Esophagus squamous epithelium (tissue), 5 donors: ENCODE measurements around the gene ATAD3A. TPM values are rescaled to one million over a fixed set of nuclear protein-coding genes. Genes with fewer than 3 reads are reported as not detected.
"Not testable (repeated sequence)": the region's sequence is repeated elsewhere in the genome, so short reads cannot be mapped to it uniquely, and the experiment has no call there.

ENCODE experiments used
- DNase-seq: peaks from one replicate; lab custom pipeline; 2025; lab: John Stamatoyannopoulos, UW
- H3K27ac ChIP-seq, 4 donors: fragments of 200-600 bp; sonication (generic); one replicate each; pipeline ENCODE4 v1.5.1; 2016 to 2019; ENCODE audit warnings: mild to moderate bottlenecking in 1 of 4
- H3K27me3 ChIP-seq, 4 donors: fragments of 200-600 bp; sonication (generic); 1 replicate in 3 of 4; 2 replicates in 1 of 4; pipeline versions ENCODE4 v1.5.1 to v1.6.0; 2017 to 2021; ENCODE audit warnings: antibody characterized with exemption in 1 of 4
- H3K36me3 ChIP-seq, 3 donors: fragments of 200-600 bp; sonication (generic); one replicate each; pipeline ENCODE4 v1.5.1; 2016 to 2019
- H3K4me1 ChIP-seq, 3 donors: fragments of 200-600 bp; sonication (generic); one replicate each; pipeline ENCODE4 v1.5.1; 2017 to 2019
- H3K4me3 ChIP-seq, 4 donors: fragments of 200-600 bp; sonication (generic); 1 replicate in 3 of 4; 2 replicates in 1 of 4; pipeline ENCODE4 v1.5.1; 2016 to 2019; ENCODE audit warnings: mild to moderate bottlenecking in 2 of 4, moderate library complexity in 1 of 4
- H3K9me3 ChIP-seq, 3 donors: fragments of 200-600 bp; sonication (generic); one replicate each; pipeline ENCODE4 v1.5.1; 2016 to 2019
- POLR2A ChIP-seq, 4 donors: fragments of 450-650 bp; IDR thresholded peaks; one replicate each; pipeline ENCODE4 v1.6.1; 2017; ENCODE audit warnings: antibody characterized with exemption in 4 of 4, mild to moderate bottlenecking in 4 of 4, moderate library complexity in 3 of 4
- WGBS, 2 donors: methylation state at CpG; one replicate each; pipeline ENCODE4 v1.1.5; 2018; 5-methylcytosine and 5-hydroxymethylcytosine counted together
- intact Hi-C: fragments of 100-400 bp; cut with DNase I; formaldehyde crosslinking; loops from one replicate; pipeline ENCODE4 v1.15.0; 2022
- total RNA-seq, 4 donors: library from RNA; depleted of rRNA; stranded (reverse); fragments of >200 nt; gene quantifications; one replicate each; pipeline ENCODE4 v1.1.0, GENCODE V29; 2016
- TF ChIP-seq, protein P1 (sequence below), 6 experiments: fragments of 450-650 bp in 4 of 6; fragments of 200-600 bp in 2 of 6; sonication (generic) in 2 of 6; IDR thresholded peaks; one replicate each; pipeline ENCODE4 v1.5.1; 2016 to 2019; ENCODE audit warnings: antibody characterized with exemption in 6 of 6, mild to moderate bottlenecking in 4 of 6, moderate library complexity in 4 of 6
- donor health status: DM: yes; HTN: yes; CAD: no.

ATAD3A gene
- total RNA-seq, 4 donors from 2014 or later, result 27.0 to 53.8 (median 32.6) TPM

DNA sequence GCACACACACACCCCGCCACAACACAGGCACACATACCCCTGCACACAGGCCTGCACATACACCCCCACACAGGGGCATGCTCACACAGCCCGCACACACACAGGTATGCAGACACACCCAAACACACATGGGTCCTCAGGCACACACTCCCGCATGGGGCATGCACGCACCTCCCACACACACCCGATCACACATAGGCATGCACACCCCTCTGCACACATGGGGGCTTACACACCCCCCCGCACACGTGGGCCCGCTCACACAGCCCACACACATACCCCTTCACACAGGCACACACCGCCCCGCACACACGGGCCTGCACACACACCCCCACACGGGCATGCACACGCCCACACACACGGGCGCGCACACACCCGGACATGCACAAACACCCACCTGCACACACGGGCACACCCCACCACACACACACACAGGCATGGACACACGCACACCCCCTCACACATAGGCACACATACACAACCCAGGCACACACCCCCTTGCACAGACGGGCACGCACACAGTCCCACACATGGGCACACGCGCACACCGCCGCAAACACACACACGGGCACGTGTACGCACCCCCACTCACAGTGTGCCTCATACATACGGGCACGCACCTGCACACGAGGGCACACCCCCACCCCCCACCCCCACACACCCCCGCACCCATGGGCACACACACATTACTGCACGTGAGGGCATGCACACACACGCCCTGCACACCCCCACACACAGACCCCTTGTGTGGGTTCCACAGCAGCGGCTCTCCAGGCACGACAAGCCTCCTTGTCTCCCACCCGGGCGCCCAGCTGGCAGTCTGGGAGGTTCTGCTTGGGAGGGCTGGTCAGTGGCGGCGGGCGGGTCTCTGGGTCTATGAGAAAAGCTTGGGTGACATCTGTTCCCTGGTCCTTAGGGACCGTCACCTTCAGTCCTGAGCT is 32.1 kb upstream of the ATAD3A start:
- H3K27me3 ChIP-seq, result no peaks in the 10 kb centered on the region
- no peak overlapping the region for H3K4me3 ChIP-seq
- H3K27ac ChIP-seq, result no peak overlapping the region
- no peak for DNase-seq
- no peaks in the 10 kb centered on the region for H3K4me1 ChIP-seq
- intact Hi-C loops, result no loop called here
- TF ChIP-seq, protein P1, sequence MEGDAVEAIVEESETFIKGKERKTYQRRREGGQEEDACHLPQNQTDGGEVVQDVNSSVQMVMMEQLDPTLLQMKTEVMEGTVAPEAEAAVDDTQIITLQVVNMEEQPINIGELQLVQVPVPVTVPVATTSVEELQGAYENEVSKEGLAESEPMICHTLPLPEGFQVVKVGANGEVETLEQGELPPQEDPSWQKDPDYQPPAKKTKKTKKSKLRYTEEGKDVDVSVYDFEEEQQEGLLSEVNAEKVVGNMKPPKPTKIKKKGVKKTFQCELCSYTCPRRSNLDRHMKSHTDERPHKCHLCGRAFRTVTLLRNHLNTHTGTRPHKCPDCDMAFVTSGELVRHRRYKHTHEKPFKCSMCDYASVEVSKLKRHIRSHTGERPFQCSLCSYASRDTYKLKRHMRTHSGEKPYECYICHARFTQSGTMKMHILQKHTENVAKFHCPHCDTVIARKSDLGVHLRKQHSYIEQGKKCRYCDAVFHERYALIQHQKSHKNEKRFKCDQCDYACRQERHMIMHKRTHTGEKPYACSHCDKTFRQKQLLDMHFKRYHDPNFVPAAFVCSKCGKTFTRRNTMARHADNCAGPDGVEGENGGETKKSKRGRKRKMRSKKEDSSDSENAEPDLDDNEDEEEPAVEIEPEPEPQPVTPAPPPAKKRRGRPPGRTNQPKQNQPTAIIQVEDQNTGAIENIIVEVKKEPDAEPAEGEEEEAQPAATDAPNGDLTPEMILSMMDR (IDR thresholded peaks at IDR 0.05), result no peak
- TF ChIP-seq POLR2A (IDR thresholded peaks at IDR 0.05), result no peak
- WGBS, 2 donors, result 86 to 88% methylated on average over 21 to 29 of the region's 42 CpGs
- no peaks in the 10 kb centered on the region for H3K9me3 ChIP-seq
- H3K36me3 ChIP-seq, result peaks cover 19 to 77% (median 49%) of the 10 kb centered on the region in 3 donors

DNA sequence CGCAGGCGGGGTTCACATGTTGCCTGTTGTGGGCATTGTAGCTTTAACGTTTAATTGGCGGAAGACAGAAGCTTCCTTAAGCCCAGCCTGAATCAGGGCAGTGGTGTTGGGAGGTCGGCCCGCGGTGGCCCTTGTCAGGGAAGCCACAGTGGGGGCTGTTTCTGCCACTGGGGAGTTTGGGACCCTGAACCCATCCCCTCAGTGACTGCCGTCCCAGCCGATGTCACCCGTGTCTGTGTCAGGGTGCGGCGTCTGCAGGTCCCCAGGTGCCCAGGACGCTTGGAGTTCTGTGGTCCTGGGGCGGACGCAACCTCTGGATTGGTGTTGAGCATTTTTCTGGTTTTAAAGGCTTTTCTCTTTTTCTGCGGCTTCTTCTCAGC is 31.5 kb upstream of the ATAD3A start:
- WGBS, 2 donors, result 90 to 94% methylated on average over 6 of the region's 16 CpGs
- DNase-seq, H3K27ac ChIP-seq, H3K27me3 ChIP-seq, intact Hi-C loops, H3K4me3 ChIP-seq, H3K9me3 ChIP-seq, H3K4me1 ChIP-seq: not testable (repeated sequence)
- peaks cover 19 to 83% (median 49%) of the 10 kb centered on the region in 3 donors for H3K36me3 ChIP-seq

DNA sequence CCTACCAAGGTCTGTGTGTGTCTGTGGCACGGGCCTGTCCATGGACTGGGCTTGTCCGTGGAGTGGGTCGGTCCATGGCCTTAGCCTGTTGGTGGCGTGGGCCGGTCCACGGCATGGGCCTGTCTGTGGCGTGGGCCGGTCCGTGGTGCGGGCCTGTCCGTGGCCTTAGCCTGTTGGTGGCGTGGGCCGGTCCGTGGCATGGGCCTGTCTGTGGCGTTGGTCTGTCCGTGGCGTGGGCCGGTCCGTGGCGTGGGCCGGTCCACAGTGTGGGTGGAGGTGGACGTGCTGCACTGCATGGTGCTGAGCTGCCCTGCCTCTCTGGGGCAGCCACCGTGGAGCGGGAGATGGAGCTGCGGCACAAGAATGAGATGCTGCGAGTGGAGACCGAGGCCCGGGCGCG is 30.2 kb upstream of the ATAD3A start:
- H3K4me1 ChIP-seq, intact Hi-C loops, H3K4me3 ChIP-seq, H3K27me3 ChIP-seq, DNase-seq, H3K27ac ChIP-seq, H3K9me3 ChIP-seq: not testable (repeated sequence)
- 82% methylated on average over 2 of the region's 30 CpGs; no CpG with 5 or more reads in 1 of the 2 donors for WGBS, 2 donors
- peaks cover 19 to 92% (median 55%) of the 10 kb centered on the region in 3 donors for H3K36me3 ChIP-seq

- intact Hi-C loops, result no loop called here
- Histone ChIP-seq H3K36me3 (peaks cover 17 to 92% (median 58%) of the 10 kb centered on the region in 3 donors), H3K27ac (no peak overlapping the region), H3K4me1 (no peaks in the 10 kb centered on the region), H3K27me3 (no peaks in the 10 kb centered on the region), H3K4me3 (no peak overlapping the region), H3K9me3 (no peaks in the 10 kb centered on the region)
- WGBS, 2 donors, result 88 to 94% methylated on average over 11 to 14 of the region's 14 CpGs
- no peak for DNase-seq
- TF ChIP-seq, protein P1 (IDR thresholded peaks at IDR 0.05), result no peak
- no peak for TF ChIP-seq POLR2A (IDR thresholded peaks at IDR 0.05)
Observed at GRCh38 chr1:1482856-1483255, 29.1 kb upstream of the ATAD3A start.

- DNase-seq, result no peak
- no peaks in the 10 kb centered on the region for H3K9me3 ChIP-seq
- no peaks in the 10 kb centered on the region for H3K27me3 ChIP-seq
- intact Hi-C loops, result no loop called here
- no peak overlapping the region for H3K4me3 ChIP-seq
- WGBS, 2 donors, result 87 to 94% methylated on average over 4 to 9 of the region's 16 CpGs
- H3K4me1 ChIP-seq, result no peaks in the 10 kb centered on the region
- no peak overlapping the region for H3K27ac ChIP-seq
- H3K36me3 ChIP-seq, result peaks cover 12 to 94% (median 59%) of the 10 kb centered on the region in 3 donors
- TF ChIP-seq, protein P1 (IDR thresholded peaks at IDR 0.05), result no peak
- no peak for TF ChIP-seq POLR2A (IDR thresholded peaks at IDR 0.05)
Observed at GRCh38 chr1:1483714-1484113, 28.2 kb upstream of the ATAD3A start.

- H3K27ac ChIP-seq, intact Hi-C loops, H3K9me3 ChIP-seq, H3K4me3 ChIP-seq, DNase-seq, H3K4me1 ChIP-seq, H3K27me3 ChIP-seq: not testable (repeated sequence)
- H3K36me3 ChIP-seq, result peaks cover 25 to 96% (median 59%) of the 10 kb centered on the region in 3 donors
- 90 to 95% methylated on average over 8 to 9 of the region's 46 CpGs for WGBS, 2 donors
Observed at GRCh38 chr1:1484976-1485750, 26.8 kb upstream of the ATAD3A start.

GRCh38 chr1:1485755-1486317 is 26.1 kb upstream of the ATAD3A start:
- H3K27ac ChIP-seq, H3K4me3 ChIP-seq, H3K4me1 ChIP-seq, DNase-seq, H3K27me3 ChIP-seq, intact Hi-C loops, H3K9me3 ChIP-seq: not testable (repeated sequence)
- 80% methylated on average over 2 of the region's 31 CpGs; no CpG with 5 or more reads in 1 of the 2 donors for WGBS, 2 donors
- H3K36me3 ChIP-seq, result peaks cover 28 to 96% (median 55%) of the 10 kb centered on the region in 3 donors
